K562 (cell line): ENCODE results near the gene CPTP. TPM values are rescaled to one million over a fixed set of nuclear protein-coding genes. Genes with fewer than 3 reads are reported as not detected.

ENCODE experiments used
- AFF4 ChIP-seq: sonication (generic); formaldehyde crosslinking; IDR thresholded peaks from 2 replicates; pipeline ENCODE4 v1.8.0; 2023; ENCODE audit warnings: mild to moderate bottlenecking, missing genetic modification reagents
- ARID4B ChIP-seq: sonication (generic); formaldehyde crosslinking; IDR thresholded peaks from 2 replicates; pipeline ENCODE4 v1.8.0; 2022; ENCODE audit warnings: mild to moderate bottlenecking, missing genetic modification reagents
- ATF7 ChIP-seq: fragments of 450-650 bp; IDR thresholded peaks from 2 replicates; pipeline ENCODE4 v1.7.1; 2014; ENCODE audit warnings: mild to moderate bottlenecking, moderate library complexity
- CREB1 ChIP-seq, 2 experiments: sonication (generic) in 1 of 2; formaldehyde crosslinking in 1 of 2; IDR thresholded peaks; 2 replicates each; pipeline versions ENCODE4 v1.6.1 to v1.8.0; 2012 to 2022; ENCODE audit warnings: inconsistent platforms in 1 of 2, mild to moderate bottlenecking in 1 of 2, missing genetic modification reagents in 1 of 2, moderate library complexity in 1 of 2
- ERF ChIP-seq: fragments of 450-650 bp; formaldehyde crosslinking; IDR thresholded peaks from 2 replicates; pipeline ENCODE4 v1.4.0; 2020; ENCODE audit warnings: mild to moderate bottlenecking, mixed read lengths
- FOXM1 ChIP-seq, 2 experiments: fragments of 450-650 bp in 1 of 2; sonication (generic) in 1 of 2; formaldehyde crosslinking in 1 of 2; IDR thresholded peaks; 2 replicates each; pipeline versions ENCODE4 v1.6.1 to v1.9.0; 2017 to 2022; ENCODE audit warnings: low read depth in 2 of 2, mild to moderate bottlenecking in 2 of 2, missing genetic modification reagents in 1 of 2, moderate library complexity in 1 of 2
- HDAC1 ChIP-seq, 2 experiments: fragments of 450-650 bp; IDR thresholded peaks; 2 replicates each; pipeline ENCODE4 v1.6.1; 2016 to 2017; ENCODE audit warnings: inconsistent platforms in 1 of 2, mild to moderate bottlenecking in 1 of 2, moderate library complexity in 1 of 2
- JUN ChIP-seq, 2 experiments: sonication (generic) in 1 of 2; formaldehyde crosslinking in 1 of 2; IDR thresholded peaks; 2 replicates each; pipeline versions ENCODE4 v1.6.1 to v1.8.0; 2012 to 2022; ENCODE audit warnings: borderline replicate concordance in 2 of 2, mild to moderate bottlenecking in 2 of 2, improper control_type of control experiment in 1 of 2, low read depth in 1 of 2, low read length in 1 of 2, missing genetic modification reagents in 1 of 2
- NRF1 ChIP-seq, 2 experiments: fragments of 450-650 bp; IDR thresholded peaks in 1 of 2; conservative IDR thresholded peaks in 1 of 2; 2 replicates each; pipeline ENCODE4 v1.6.1; 2014; ENCODE audit warnings: mild to moderate bottlenecking in 2 of 2
- PTBP1 ChIP-seq: fragments of 200-400 bp; formaldehyde crosslinking; IDR thresholded peaks from 2 replicates; pipeline ENCODE4 v1.6.1; 2017; ENCODE audit warnings: low read depth, low read length
- TFE3 ChIP-seq: fragments of 450-650 bp; formaldehyde crosslinking; IDR thresholded peaks from 2 replicates; pipeline ENCODE4 v1.4.0; 2020; ENCODE audit warnings: mild to moderate bottlenecking, mixed read lengths
- YY1 ChIP-seq, 3 experiments: IDR thresholded peaks; 2 replicates each; pipeline ENCODE4 v1.6.1; 2011; ENCODE audit warnings: low read length in 2 of 3, mild to moderate bottlenecking in 2 of 3, moderate library complexity in 2 of 3, borderline replicate concordance in 1 of 3, control low read depth in 1 of 3, low read depth in 1 of 3; ENCODE audit not compliant: insufficient read depth in 3 of 3, insufficient replicate concordance in 2 of 3, control insufficient read depth in 1 of 3, insufficient read length in 1 of 3; ENCODE audit errors: extremely low read depth in 1 of 3
- ZNF79 ChIP-seq: fragments of 250-450 bp; sonication (Bioruptor Pico); IDR thresholded peaks from 2 replicates; pipeline ENCODE4 v1.4.0; 2020; ENCODE audit warnings: low read depth, mild to moderate bottlenecking, moderate library complexity
- polyA plus RNA-seq, 8 experiments: library from polyadenylated mRNA; depleted of rRNA in 4 of 8; stranded (reverse) in 5 of 8; unstranded in 3 of 8; fragments of >200 nt; fragmentation: Nextera tagmentation in 2 of 8; fragmentation: Illumina TruSeq in 1 of 8; extraction: Ambion mirVana in 2 of 8; extraction: Trizol in 1 of 8; gene quantifications; 2 replicates each; pipeline versions ENCODE4 v1.2.1 to v1.2.3, GENCODE V29; 2011 to 2014; ENCODE audit warnings: inconsistent platforms in 1 of 8, missing spikeins in 1 of 8
- total RNA-seq, 7 experiments: library from RNA; depleted of rRNA in 6 of 7; stranded (reverse); fragments of >200 nt in 6 of 7; fragmentation: Illumina TruSeq in 2 of 7; extraction: Trizol in 2 of 7; gene quantifications; 2 replicates each; pipeline versions ENCODE4 v1.2.1 to v1.2.3, GENCODE V29; 2011 to 2021; ENCODE audit warnings: low replicate concordance in 1 of 7

Gene CPTP
- total and polyA plus RNA-seq, 9 of the 15 experiments (the other 6 are each of a cell fraction or from before 2014, with no cell fraction given) = 0.11 to 25.8 (median 3.5) TPM

GRCh38 chr1:1358433-1359271, 34.0 kb downstream of the CPTP start, which contains the start of gene MXRA8 (continued):
- TF ChIP-seq AFF4 (CRISPR knock-in tag) (no peak), JUN (IDR thresholded peaks at IDR 0.05; ENCODE audit: borderline replicate concordance, low read depth, low read length) (0 out of 2 replicates have a peak, but pooled peaks have one; percentile 22), JUN (CRISPR knock-in tag; IDR thresholded peaks at IDR 0.05; ENCODE audit: borderline replicate concordance) (no peak), ARID4B (CRISPR knock-in tag) (peak; percentile 53; the same call in 1 of the 2 replicates), PTBP1 (0 out of 2 replicates have a peak, but pooled peaks have one; percentile 10), FOXM1 (IDR thresholded peaks at IDR 0.05; ENCODE audit: low read depth) (no peak), FOXM1 (CRISPR knock-in tag; IDR thresholded peaks at IDR 0.05; ENCODE audit: low read depth) (peak; percentile 49; the same call in 1 of the 2 replicates), CREB1 (IDR thresholded peaks at IDR 0.05) (peak; percentile 67), CREB1 (CRISPR knock-in tag; IDR thresholded peaks at IDR 0.05) (peak; percentile 61), HDAC1 (IDR thresholded peaks at IDR 0.05) (0 out of 4 replicates have a peak, but pooled peaks of 1 of the 2 experiments have one; percentile 40), ERF (CRISPR knock-in tag) (no peak), ATF7 (peak; percentile 84), TFE3 (peak; percentile 95), YY1 (IDR thresholded peaks at IDR 0.05; ENCODE audit: borderline replicate concordance in 1 of 3, control insufficient read depth in 1 of 3, extremely low read depth in 1 of 3, insufficient read depth in 3 of 3, insufficient read length in 1 of 3, insufficient replicate concordance in 2 of 3, low read depth in 1 of 3, low read length in 2 of 3) (peak in 1 of 3 experiments; percentile 3), ZNF79 (CRISPR knock-in tag) (no peak), NRF1 (conservative IDR thresholded peaks at IDR 0.05 in 1 of 2, IDR thresholded peaks at IDR 0.05 in 1 of 2) (peak; percentile 23 to 40; a peak in 1 of 4 replicates)
